IMR-90 (cell line): ENCODE results near the gene MOB1B. TPM values are rescaled to one million over a fixed set of nuclear protein-coding genes. Genes with fewer than 3 reads are reported as not detected.

ENCODE experiments used
- ATAC-seq: fragments of 200-7000 bp; cut with Tn5 transposase; 2 replicates; pipeline ENCODE4 v1.9.1; 2020; ENCODE audit warnings: low read depth, mild to moderate bottlenecking, moderate library complexity
- BruUV-seq: library from RNA; stranded (reverse); fragments of 400-500 nt; replicated peaks from 2 replicates; lab custom pipeline; 2021; lab: Mats Ljungman, UMichigan
- CTCF ChIA-PET: fragments of 300-600 bp; formaldehyde crosslinking; extraction: SDS; loops from one replicate; lab custom pipeline; 2021; ENCODE audit warnings: antibody characterized with exemption; lab: Yijun Ruan, JAX
- POLR2A ChIA-PET: fragments of 300-600 bp; sonication (Branson Sonifier 250); formaldehyde crosslinking; loops from one replicate; lab custom pipeline; 2022; ENCODE audit warnings: antibody characterized with exemption; ENCODE audit not compliant: unreplicated experiment; lab: Charles Lee
- DNase-seq: peaks from one replicate; pipeline ENCODE4 v3.0.0; 2013
- H2AFZ ChIP-seq: replicated peaks from 2 replicates; pipeline ENCODE3; 2013; ENCODE audit warnings: low read length, mild to moderate bottlenecking; ENCODE audit not compliant: poor library complexity
- H2AK5ac ChIP-seq: 2 replicates; pipeline ENCODE4 v1.6.1; 2013; ENCODE audit warnings: low read depth, low read length, inconsistent platforms
- H2AK9ac ChIP-seq: replicated peaks from 2 replicates; pipeline ENCODE3; 2013; ENCODE audit warnings: mild to moderate bottlenecking, low read depth, low read length, moderate library complexity; ENCODE audit not compliant: poor library complexity
- H2BK120ac ChIP-seq: 2 replicates; pipeline ENCODE4 v1.6.1; 2013; ENCODE audit warnings: low read depth, low read length, inconsistent platforms
- H2BK15ac ChIP-seq: 3 replicates; pipeline ENCODE4 v1.6.1; 2013; ENCODE audit warnings: low read depth, low read length, inconsistent platforms
- H2BK20ac ChIP-seq: 2 replicates; pipeline ENCODE4 v1.6.1; 2013; ENCODE audit warnings: low read depth, mild to moderate bottlenecking, inconsistent platforms, low read length, moderate library complexity
- H2BK5ac ChIP-seq: 2 replicates; pipeline ENCODE4 v1.6.1; 2013; ENCODE audit warnings: mild to moderate bottlenecking, low read depth, low read length, inconsistent platforms; ENCODE audit not compliant: poor library complexity, severe bottlenecking
- H3K14ac ChIP-seq: replicated peaks from 2 replicates; pipeline ENCODE4 v1.6.1; 2013; ENCODE audit warnings: low read depth, low read length, inconsistent platforms
- H3K18ac ChIP-seq: 2 replicates; pipeline ENCODE4 v1.6.1; 2013; ENCODE audit warnings: low read depth, low read length, control low read depth
- H3K23ac ChIP-seq: 2 replicates; pipeline ENCODE4 v1.6.1; 2013; ENCODE audit warnings: low read depth, low read length, inconsistent platforms
- H3K27ac ChIP-seq: 2 replicates; pipeline ENCODE4 v1.5.1; 2013; ENCODE audit warnings: mild to moderate bottlenecking, control low read depth, low read length; ENCODE audit not compliant: insufficient read depth
- H3K27me3 ChIP-seq: 2 replicates; pipeline ENCODE4 v1.6.1; 2013; ENCODE audit warnings: low read length; ENCODE audit not compliant: control insufficient read depth, insufficient read depth
- H3K36me3 ChIP-seq: 2 replicates; pipeline ENCODE4 v1.6.1; 2013; ENCODE audit warnings: low read length, mixed read lengths; ENCODE audit not compliant: control insufficient read depth, insufficient read depth
- H3K4ac ChIP-seq: 2 replicates; pipeline ENCODE4 v1.6.1; 2013; ENCODE audit warnings: low read depth, low read length, inconsistent platforms
- H3K4me1 ChIP-seq: 2 replicates; pipeline ENCODE4 v1.6.1; 2013; ENCODE audit warnings: low read length, mixed read lengths; ENCODE audit not compliant: control insufficient read depth, insufficient read depth
- H3K4me2 ChIP-seq: 2 replicates; pipeline ENCODE4 v1.6.1; 2013; ENCODE audit warnings: low read depth, mild to moderate bottlenecking, control low read depth, low read length, moderate library complexity
- H3K4me3 ChIP-seq: 2 replicates; pipeline ENCODE4 v1.5.1; 2013; ENCODE audit warnings: low read depth, mild to moderate bottlenecking, control low read depth, low read length, moderate library complexity; ENCODE audit not compliant: insufficient read depth
- H3K56ac ChIP-seq: 2 replicates; pipeline ENCODE4 v1.6.1; 2013; ENCODE audit warnings: low read length, inconsistent platforms; ENCODE audit not compliant: insufficient read depth; ENCODE audit errors: extremely low read depth
- H3K79me1 ChIP-seq, 2 experiments: 2 replicates each; pipeline ENCODE4 v1.6.1; 2013; ENCODE audit warnings: low read length in 2 of 2, inconsistent platforms in 1 of 2, low read depth in 1 of 2
- H3K9ac ChIP-seq: 2 replicates; pipeline ENCODE4 v1.6.1; 2013; ENCODE audit warnings: low read depth, low read length, control low read depth
- H3K9me1 ChIP-seq: 2 replicates; pipeline ENCODE4 v1.6.1; 2013; ENCODE audit warnings: low read length, inconsistent platforms; ENCODE audit not compliant: insufficient read depth
- H3K9me3 ChIP-seq: 2 replicates; pipeline ENCODE4 v1.6.1; 2013; ENCODE audit warnings: low read length; ENCODE audit not compliant: control insufficient read depth, insufficient read depth
- H4K20me1 ChIP-seq: 2 replicates; pipeline ENCODE4 v1.6.1; 2013; ENCODE audit warnings: low read length, inconsistent platforms; ENCODE audit not compliant: insufficient read depth
- H4K5ac ChIP-seq: 2 replicates; pipeline ENCODE4 v1.6.1; 2013; ENCODE audit warnings: mild to moderate bottlenecking, low read depth, low read length, control low read depth
- H4K8ac ChIP-seq, 2 experiments: 2 replicates each; pipeline ENCODE4 v1.6.1; 2013; ENCODE audit warnings: low read depth in 2 of 2, low read length in 2 of 2, control low read depth in 1 of 2, inconsistent platforms in 1 of 2
- H4K91ac ChIP-seq: 2 replicates; pipeline ENCODE4 v1.6.1; 2013; ENCODE audit warnings: low read depth, low read length, inconsistent platforms; ENCODE audit not compliant: insufficient read depth
- CEBPB ChIP-seq: IDR thresholded peaks from 2 replicates; pipeline ENCODE4 v1.6.1; 2012; ENCODE audit warnings: low read depth, low read length, improper control_type of control experiment
- POLR2A ChIP-seq: IDR thresholded peaks from 2 replicates; pipeline ENCODE4 v1.6.1; 2012; ENCODE audit warnings: mild to moderate bottlenecking, low read depth, low read length
- RCOR1 ChIP-seq: IDR thresholded peaks from 2 replicates; pipeline ENCODE4 v1.6.1; 2012; ENCODE audit warnings: mild to moderate bottlenecking, low read length, improper control_type of control experiment; ENCODE audit not compliant: insufficient replicate concordance
- RFX5 ChIP-seq: IDR thresholded peaks from 2 replicates; pipeline ENCODE4 v1.8.0; 2012; ENCODE audit warnings: low read depth, mild to moderate bottlenecking, low read length, moderate library complexity
- SMC3 ChIP-seq: fragments of 150-350 bp; IDR thresholded peaks from 2 replicates; pipeline ENCODE4 v1.6.1; 2016; ENCODE audit warnings: low read depth, mild to moderate bottlenecking, antibody characterized with exemption, low read length, moderate library complexity
- WGBS, 2 experiments: methylation state at CpG; one replicate each; pipeline versions ENCODE4 v1.1.5 to v1.1.7; 2013; ENCODE audit warnings: missing lambda C conversion rate in 2 of 2; ENCODE audit not compliant: insufficient read length in 1 of 2; ENCODE audit errors: extremely low coverage in 2 of 2; 5-methylcytosine and 5-hydroxymethylcytosine counted together
- dilution Hi-C: fragments of 300-500 bp; cut with HindIII; formaldehyde crosslinking; loops from one replicate; pipeline ENCODE4 v1.14.3; 2018; ENCODE audit warnings: low sequenced_read_pairs; ENCODE audit not compliant: unreplicated experiment
- in situ Hi-C: fragments of 300-500 bp; cut with MboI; formaldehyde crosslinking; loops from 3 replicates; pipeline ENCODE4 v1.14.3; 2019; ENCODE audit warnings: low sequenced_read_pairs, inconsistent platforms, mixed read lengths
- intact Hi-C: fragments of 100-400 bp; cut with micrococcal nuclease; formaldehyde crosslinking; loops from 2 replicates; pipeline ENCODE4 v1.10.0; 2022
- polyA plus RNA-seq, 3 experiments: library from polyadenylated mRNA; depleted of rRNA; stranded (reverse); fragments of >200 nt; gene quantifications; 2 replicates each; pipeline ENCODE4 v1.2.3, GENCODE V29; 2012; ENCODE audit warnings: low replicate concordance in 1 of 3
- total RNA-seq: library from RNA; depleted of rRNA; stranded (reverse); fragments of >200 nt; gene quantifications from 2 replicates; pipeline ENCODE4 v1.2.3, GENCODE V29; 2012

Gene MOB1B
- total and polyA plus RNA-seq, 2 of the 4 experiments (the other 2 are of a cell fraction), result 5.7 to 6.8 TPM

- ChIA-PET CTCF (no interaction called here), POLR2A (no interaction called here)
- no peak overlapping the region; the same call in 1 of the 2 replicates for H4K5ac ChIP-seq
- H4K20me1 ChIP-seq, result peaks cover 24% of the 10 kb centered on the region
- H2AK5ac ChIP-seq, result no peak overlapping the region
- no peak overlapping the region for H2BK15ac ChIP-seq
- in situ Hi-C loops, result no loop called here
- no peaks in the 10 kb centered on the region for H3K27me3 ChIP-seq
- peaks cover 17% of the 10 kb centered on the region for H3K9me1 ChIP-seq
- TF ChIP-seq RCOR1, result no peak
- no peak for TF ChIP-seq RFX5
- TF ChIP-seq POLR2A, result no peak
- no peak for TF ChIP-seq CEBPB
- no peak for TF ChIP-seq SMC3
- intact Hi-C loops, result no loop called here
- H3K14ac ChIP-seq, result no peak overlapping the region
- no peak overlapping the region for H3K9ac ChIP-seq
- ATAC-seq (no peak), DNase-seq (no peak)
- H2BK120ac ChIP-seq, result no peak overlapping the region
- H3K9me3 ChIP-seq, result no peaks in the 10 kb centered on the region
- no peak overlapping the region for H3K27ac ChIP-seq
- H4K8ac ChIP-seq, result no peak overlapping the region
- no TSS peak for BruUV-seq
- no peak overlapping the region for H3K23ac ChIP-seq
- H3K4me1 ChIP-seq, result peaks cover 26% of the 10 kb centered on the region
- peaks cover 15 to 61% of the 10 kb centered on the region in 2 experiments for H3K79me1 ChIP-seq
- H3K4me3 ChIP-seq, result no peak overlapping the region
- H2BK20ac ChIP-seq, result no peak overlapping the region
- no peak overlapping the region; the same call in 1 of the 2 replicates for H3K4ac ChIP-seq
- H2AK9ac ChIP-seq, result no peak overlapping the region
- H3K36me3 ChIP-seq, result no peaks in the 10 kb centered on the region
- H2BK5ac ChIP-seq, result peak overlapping the region; percentile 31
- no peak overlapping the region for H3K56ac ChIP-seq
- dilution Hi-C loops, result no loop called here
- WGBS, 2 experiments, result no CpG with 5 or more reads among the region's 1 CpG
- H4K91ac ChIP-seq, result no peak overlapping the region
- peak overlapping the region; percentile 81 for H3K18ac ChIP-seq
- H2AFZ ChIP-seq, result no peak overlapping the region
- no peak overlapping the region for H3K4me2 ChIP-seq
These were observed 23.2 kb downstream of the MOB1B start for GRCh38 chr4:70925418-70925817.
